ENCODE data around the gene ECI1. TPM values are rescaled to one million over a fixed set of nuclear protein-coding genes. Genes with fewer than 3 reads are reported as not detected.
A peak's percentile ranks its signal among the peaks of the same experiment; 100 is the strongest.

ECI1 gene
- total and polyA plus RNA-seq, 2 of the 13 experiments (the other 11 are each of a cell fraction or from before 2014, with no cell fraction given), result 82.0 to 102 TPM

GRCh38 chr16:2238150-2238837, 13.1 kb downstream of the ECI1 start:
- Histone ChIP-seq H3K4me1 (ENCODE audit: insufficient read depth, low read length) (peaks cover 31% of the 10 kb centered on the region), H3K79me2 (ENCODE audit: insufficient read depth, low read length) (no peaks in the 10 kb centered on the region), H2AFZ (ENCODE audit: low read length) (no peak overlapping the region), H3K27ac (ENCODE audit: extremely low read length, insufficient read depth, low read length) (peak overlapping the region; percentile 37), H3K9me3 (ENCODE audit: low read length) (no peaks in the 10 kb centered on the region), H3K4me3 (replicated peaks in 1 of 3; ENCODE audit: insufficient read depth in 1 of 3, low read depth in 2 of 3, low read length in 3 of 3) (no peak overlapping the region), H3K27me3 (ENCODE audit: control insufficient read depth in 1 of 2, insufficient read depth in 2 of 2, low read length in 2 of 2) (no peaks in the 10 kb centered on the region), H3K36me3 (replicated peaks in 1 of 2; ENCODE audit: control insufficient read depth in 1 of 2, insufficient read depth in 2 of 2, low read length in 2 of 2) (peaks cover 5 to 15% of the 10 kb centered on the region in 2 experiments; a peak in 4 of 5 replicates), H4K20me1 (ENCODE audit: insufficient read depth, low read length) (0 out of 2 replicates have a peak, but pooled peaks cover 2% of the 10 kb centered on the region), H3K9ac (ENCODE audit: insufficient read depth, low read depth, low read length) (no peak overlapping the region), H3K4me2 (ENCODE audit: low read depth, low read length) (no peak overlapping the region)
- in situ Hi-C loops (cut with HindIII; ENCODE audit: extremely low pct_ligation_motif_present, low pct_unique_long_range_greater_than_20kb), result no loop called here
- WGBS (ENCODE audit: low lambda C conversion rate), result no CpG with 5 or more reads among the region's 18 CpGs
- DNase-seq (ENCODE audit: low spot score), result no peak
- FAIRE-seq, result no peak
- intact Hi-C loops (cut with micrococcal nuclease; ENCODE audit: unreplicated experiment), result no loop called here
- ChIA-PET POLR2A (interaction anchor here (0.9 to 3.5 kb wide), 4 partner anchors 12 to 24 kb away, joined by 3 to 16 read pairs (median 8); partner anchors contain the start of genes ECI1 and PGP), CTCF (ENCODE audit: low intra/inter-chr PET ratio, low total read pairs) (no interaction called here)
- BruUV-seq (replicated peaks), result no TSS peak
- ATAC-seq, result peak; percentile 19
- peak; percentile 80 for TF ChIP-seq HNRNPL (IDR thresholded peaks at IDR 0.05; ENCODE audit: low read depth, low read length)
- 0 out of 2 replicates have a peak, but pooled peaks have one; percentile 29 for TF ChIP-seq ZSCAN5A (CRISPR knock-in tag; IDR thresholded peaks at IDR 0.05; ENCODE audit: borderline replicate concordance)
- TF ChIP-seq HOXA3 (CRISPR knock-in tag; IDR thresholded peaks at IDR 0.05), result peak; percentile 1
- peak; percentile 96 for TF ChIP-seq AGO2 (optimal IDR thresholded peaks at IDR 0.05; ENCODE audit: low read depth, low read length)
- TF ChIP-seq NONO (IDR thresholded peaks at IDR 0.05), result no peak
- peak; percentile 38; the same call in 1 of the 2 replicates for TF ChIP-seq NONO (CRISPR knock-in tag; conservative IDR thresholded peaks at IDR 0.05)
- no peak for TF ChIP-seq ZNF142 (CRISPR knock-in tag; IDR thresholded peaks at IDR 0.05)
- TF ChIP-seq ZNF782 (CRISPR knock-in tag; IDR thresholded peaks at IDR 0.05; ENCODE audit: borderline replicate concordance), result no peak
- TF ChIP-seq HMGXB4 (CRISPR knock-in tag; IDR thresholded peaks at IDR 0.05; ENCODE audit: borderline replicate concordance in 1 of 2, low read depth in 1 of 2), result no peak
- TF ChIP-seq ZNF383 (CRISPR knock-in tag; IDR thresholded peaks at IDR 0.05; ENCODE audit: borderline replicate concordance), result no peak
- TF ChIP-seq ZNF326 (CRISPR knock-in tag; IDR thresholded peaks at IDR 0.05; ENCODE audit: borderline replicate concordance), result peak; percentile 35; the same call in 1 of the 2 replicates
- TF ChIP-seq RBM22 (optimal IDR thresholded peaks at IDR 0.05; ENCODE audit: low read length), result peak; percentile 92
- TF ChIP-seq POLR2A (IDR thresholded peaks at IDR 0.05; ENCODE audit: insufficient read depth in 1 of 2, low read depth in 2 of 2, low read length in 2 of 2), result peak in 1 of 2 experiments; percentile 45; a peak in 1 of 4 replicates

Data from HepG2 (cell line).